ENCODE measurements around the gene TEKT5.
A peak's percentile ranks its signal among the peaks of the same experiment; 100 is the strongest.

TEKT5 gene

DNA sequence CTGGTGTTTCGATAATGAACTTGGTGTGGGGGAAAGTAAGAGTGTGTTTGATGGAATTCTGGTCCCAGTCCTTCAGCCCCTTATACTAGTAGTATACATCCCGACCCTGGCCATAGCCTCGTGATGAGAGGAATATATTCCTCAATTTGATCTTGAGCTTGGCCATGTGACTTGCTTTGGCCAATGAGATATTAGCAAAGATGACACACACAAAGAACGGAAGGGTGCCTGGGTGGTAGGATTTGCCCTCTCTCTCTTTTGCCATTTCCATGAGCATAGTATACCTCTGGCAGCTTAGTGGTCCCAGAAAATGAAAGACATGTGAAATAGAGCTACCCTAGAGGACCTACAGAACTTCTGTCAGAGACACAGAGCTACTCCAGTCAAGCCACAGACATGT lies 111.5 kb downstream of the TEKT5 start:
- Histone ChIP-seq H3K18ac (ENCODE audit: low read length) (no peak overlapping the region), H4K8ac (ENCODE audit: low read depth, low read length) (no peak overlapping the region), H3K4me1 (ENCODE audit: control insufficient read depth, low read depth, low read length) (no peaks in the 10 kb centered on the region), H3K27ac (ENCODE audit: low read depth, low read length) (no peak overlapping the region), H3K4me3 (ENCODE audit: low read length) (no peak overlapping the region), H3K56ac (ENCODE audit: low read length) (no peak overlapping the region), H4K5ac (ENCODE audit: low read length) (no peak overlapping the region), H2AK5ac (ENCODE audit: low read length) (no peak overlapping the region), H2BK5ac (ENCODE audit: low read length) (no peak overlapping the region), H3K4me2 (ENCODE audit: low read length) (no peak overlapping the region), H3K36me3 (ENCODE audit: control insufficient read depth, insufficient read depth, low read length) (no peaks in the 10 kb centered on the region), H3K79me2 (ENCODE audit: control insufficient read depth, insufficient read depth, low read length) (no peaks in the 10 kb centered on the region), H2BK15ac (replicated peaks; ENCODE audit: low read depth) (no peak overlapping the region), H3K4ac (ENCODE audit: low read depth, low read length) (no peak overlapping the region), H3K9ac (ENCODE audit: low read length) (no peak overlapping the region), H3K27me3 (ENCODE audit: insufficient read depth, low read length, poor library complexity) (no peaks in the 10 kb centered on the region), H3K79me1 (ENCODE audit: low read length) (no peaks in the 10 kb centered on the region), H2BK120ac (ENCODE audit: low read depth, low read length) (no peak overlapping the region), H3K23ac (ENCODE audit: low read length) (no peak overlapping the region)
- no CpG with 5 or more reads among the region's 4 CpGs for WGBS (ENCODE audit: extremely low coverage, insufficient coverage, low lambda C conversion rate)
- no peak for DNase-seq

GRCh38 chr16:10581507-10581906 lies 113.2 kb downstream of the TEKT5 start:
- Histone ChIP-seq H3K27ac (ENCODE audit: low read depth, low read length) (no peak overlapping the region), H3K27me3 (ENCODE audit: insufficient read depth, low read length, poor library complexity) (no peaks in the 10 kb centered on the region), H2BK5ac (ENCODE audit: low read length) (no peak overlapping the region), H3K4me1 (ENCODE audit: control insufficient read depth, low read depth, low read length) (peaks cover 2% of the 10 kb centered on the region), H2BK120ac (ENCODE audit: low read depth, low read length) (no peak overlapping the region), H3K36me3 (ENCODE audit: control insufficient read depth, insufficient read depth, low read length) (no peaks in the 10 kb centered on the region), H3K4me3 (ENCODE audit: low read length) (no peak overlapping the region), H4K8ac (ENCODE audit: low read depth, low read length) (no peak overlapping the region), H2BK15ac (replicated peaks; ENCODE audit: low read depth) (no peak overlapping the region), H3K9ac (ENCODE audit: low read length) (no peak overlapping the region), H3K79me1 (ENCODE audit: low read length) (no peaks in the 10 kb centered on the region), H3K4me2 (ENCODE audit: low read length) (no peak overlapping the region), H2AK5ac (ENCODE audit: low read length) (no peak overlapping the region), H4K5ac (ENCODE audit: low read length) (no peak overlapping the region), H3K79me2 (ENCODE audit: control insufficient read depth, insufficient read depth, low read length) (no peaks in the 10 kb centered on the region), H3K23ac (ENCODE audit: low read length) (no peak overlapping the region), H3K56ac (ENCODE audit: low read length) (no peak overlapping the region), H3K18ac (ENCODE audit: low read length) (no peak overlapping the region), H3K4ac (ENCODE audit: low read depth, low read length) (no peak overlapping the region)
- WGBS (ENCODE audit: extremely low coverage, insufficient coverage, low lambda C conversion rate), result no CpG with 5 or more reads among the region's 2 CpGs
- DNase-seq, result no peak

- H3K18ac ChIP-seq (ENCODE audit: low read length), result peak overlapping the region; percentile 29
- H3K4me1 ChIP-seq (ENCODE audit: control insufficient read depth, low read depth, low read length), result peaks cover 2% of the 10 kb centered on the region
- DNase-seq, result no peak
- H3K27me3 ChIP-seq (ENCODE audit: insufficient read depth, low read length, poor library complexity), result no peaks in the 10 kb centered on the region
- H3K79me1 ChIP-seq (ENCODE audit: low read length), result no peaks in the 10 kb centered on the region
- H2BK15ac ChIP-seq (replicated peaks; ENCODE audit: low read depth), result no peak overlapping the region
- H2BK5ac ChIP-seq (ENCODE audit: low read length), result no peak overlapping the region
- no peak overlapping the region for H2AK5ac ChIP-seq (ENCODE audit: low read length)
- H3K4me3 ChIP-seq (ENCODE audit: low read length), result no peak overlapping the region
- no peak overlapping the region for H3K23ac ChIP-seq (ENCODE audit: low read length)
- no peaks in the 10 kb centered on the region for H3K79me2 ChIP-seq (ENCODE audit: control insufficient read depth, insufficient read depth, low read length)
- no peak overlapping the region for H4K8ac ChIP-seq (ENCODE audit: low read depth, low read length)
- H2BK120ac ChIP-seq (ENCODE audit: low read depth, low read length), result no peak overlapping the region
- no peaks in the 10 kb centered on the region for H3K36me3 ChIP-seq (ENCODE audit: control insufficient read depth, insufficient read depth, low read length)
- no peak overlapping the region for H3K27ac ChIP-seq (ENCODE audit: low read depth, low read length)
- peak overlapping the region; percentile 86 for H3K56ac ChIP-seq (ENCODE audit: low read length)
- no peak overlapping the region for H4K5ac ChIP-seq (ENCODE audit: low read length)
- no CpG with 5 or more reads among the region's 7 CpGs for WGBS (ENCODE audit: extremely low coverage, insufficient coverage, low lambda C conversion rate)
- peak overlapping the region; percentile 79 for H3K9ac ChIP-seq (ENCODE audit: low read length)
- no peak overlapping the region for H3K4ac ChIP-seq (ENCODE audit: low read depth, low read length)
- H3K4me2 ChIP-seq (ENCODE audit: low read length), result peak overlapping the region; percentile 35
Observed at GRCh38 chr16:10580883-10581247, 113.9 kb downstream of the TEKT5 start.

GRCh38 chr16:10579965-10580882 lies 114.5 kb downstream of the TEKT5 start, which contains the start of gene EMP2:
EMP2 (minus strand) TSS chr16:10580598; CDS start chr16:10547617, 32,981 bp downstream.
- H3K79me1 ChIP-seq (ENCODE audit: low read length), result no peaks in the 10 kb centered on the region
- H4K8ac ChIP-seq (ENCODE audit: low read depth, low read length), result no peak within 1 kb of the TSS
- no peak within 1 kb of the TSS for H2BK15ac ChIP-seq (replicated peaks; ENCODE audit: low read depth)
- peak within 1 kb of the TSS; percentile 10 for H3K23ac ChIP-seq (ENCODE audit: low read length)
- H3K36me3 ChIP-seq (ENCODE audit: control insufficient read depth, insufficient read depth, low read length), result no peaks in the 10 kb centered on the region
- WGBS (ENCODE audit: extremely low coverage, insufficient coverage, low lambda C conversion rate), result no CpG with 5 or more reads among the region's 91 CpGs
- H2AK5ac ChIP-seq (ENCODE audit: low read length), result no peak within 1 kb of the TSS
- H3K18ac ChIP-seq (ENCODE audit: low read length), result peak within 1 kb of the TSS; percentile 31
- H3K4ac ChIP-seq (ENCODE audit: low read depth, low read length), result no peak within 1 kb of the TSS
- H3K9ac ChIP-seq (ENCODE audit: low read length), result peak within 1 kb of the TSS; percentile 79
- DNase-seq, result peak; percentile 87
- H3K4me2 ChIP-seq (ENCODE audit: low read length), result peak within 1 kb of the TSS; percentile 73
- no peaks in the 10 kb centered on the region for H3K79me2 ChIP-seq (ENCODE audit: control insufficient read depth, insufficient read depth, low read length)
- H4K5ac ChIP-seq (ENCODE audit: low read length), result no peak within 1 kb of the TSS
- H3K4me3 ChIP-seq (ENCODE audit: low read length), result peak within 1 kb of the TSS; percentile 55
- no peaks in the 10 kb centered on the region for H3K27me3 ChIP-seq (ENCODE audit: insufficient read depth, low read length, poor library complexity)
- peak within 1 kb of the TSS; percentile 45 for H2BK120ac ChIP-seq (ENCODE audit: low read depth, low read length)
- H3K56ac ChIP-seq (ENCODE audit: low read length), result peak within 1 kb of the TSS; percentile 89
- H3K27ac ChIP-seq (ENCODE audit: low read depth, low read length), result peak within 1 kb of the TSS; percentile 8
- no peak within 1 kb of the TSS for H2BK5ac ChIP-seq (ENCODE audit: low read length)
- H3K4me1 ChIP-seq (ENCODE audit: control insufficient read depth, low read depth, low read length), result peaks cover 2% of the 10 kb centered on the region

GRCh38 chr16:10579575-10579964 lies 115.2 kb downstream of the TEKT5 start:
- H3K4me1 ChIP-seq (ENCODE audit: control insufficient read depth, low read depth, low read length), result peaks cover 2% of the 10 kb centered on the region
- no peaks in the 10 kb centered on the region for H3K79me1 ChIP-seq (ENCODE audit: low read length)
- peak overlapping the region; percentile 79 for H3K9ac ChIP-seq (ENCODE audit: low read length)
- H2BK5ac ChIP-seq (ENCODE audit: low read length), result no peak overlapping the region
- no peaks in the 10 kb centered on the region for H3K36me3 ChIP-seq (ENCODE audit: control insufficient read depth, insufficient read depth, low read length)
- no peak overlapping the region for H4K5ac ChIP-seq (ENCODE audit: low read length)
- peak overlapping the region; percentile 73 for H3K4me2 ChIP-seq (ENCODE audit: low read length)
- H3K27me3 ChIP-seq (ENCODE audit: insufficient read depth, low read length, poor library complexity), result no peaks in the 10 kb centered on the region
- H3K18ac ChIP-seq (ENCODE audit: low read length), result peak overlapping the region; percentile 31
- no peak overlapping the region for H4K8ac ChIP-seq (ENCODE audit: low read depth, low read length)
- H2BK15ac ChIP-seq (replicated peaks; ENCODE audit: low read depth), result no peak overlapping the region
- H3K56ac ChIP-seq (ENCODE audit: low read length), result peak overlapping the region; percentile 89
- no peak for DNase-seq
- WGBS (ENCODE audit: extremely low coverage, insufficient coverage, low lambda C conversion rate), result no CpG with 5 or more reads among the region's 6 CpGs
- no peak overlapping the region for H3K27ac ChIP-seq (ENCODE audit: low read depth, low read length)
- no peak overlapping the region for H2AK5ac ChIP-seq (ENCODE audit: low read length)
- no peaks in the 10 kb centered on the region for H3K79me2 ChIP-seq (ENCODE audit: control insufficient read depth, insufficient read depth, low read length)
- peak overlapping the region; percentile 10 for H3K23ac ChIP-seq (ENCODE audit: low read length)
- peak overlapping the region; percentile 55 for H3K4me3 ChIP-seq (ENCODE audit: low read length)
- H3K4ac ChIP-seq (ENCODE audit: low read depth, low read length), result no peak overlapping the region
- no peak overlapping the region for H2BK120ac ChIP-seq (ENCODE audit: low read depth, low read length)
